Gastrocnemius medialis (tissue), 4 donors: ENCODE measurements around the gene INTS15. TPM values are rescaled to one million over a fixed set of nuclear protein-coding genes. Genes with fewer than 3 reads are reported as not detected.

Experiments
- ATAC-seq, 2 donors: fragments of 150-250 bp; one replicate each; pipeline ENCODE4 v1.9.1; 2016
- DNase-seq, 2 donors: peaks; one replicate each; pipeline ENCODE4 v3.0.0-alpha.2; 2019
- H3K27ac ChIP-seq, 4 donors: fragments of 200-600 bp; sonication (generic); 1 replicate in 1 of 4; 2 replicates in 3 of 4; pipeline ENCODE4 v1.5.1; 2016 to 2018; ENCODE audit warnings: mild to moderate bottlenecking in 2 of 4, moderate library complexity in 1 of 4
- H3K27me3 ChIP-seq, 3 donors: fragments of 200-600 bp; sonication (generic) in 2 of 3; 1 replicate in 1 of 3; 2 replicates in 2 of 3; pipeline versions ENCODE4 v1.5.1 to v1.6.0; 2016 to 2019; ENCODE audit warnings: mild to moderate bottlenecking in 1 of 3, moderate library complexity in 1 of 3
- H3K36me3 ChIP-seq, 2 donors: fragments of 200-600 bp; sonication (generic) in 1 of 2; one replicate each; pipeline ENCODE4 v1.5.1; 2017 to 2018
- H3K4me1 ChIP-seq, 2 donors: fragments of 200-600 bp; sonication (generic) in 1 of 2; one replicate each; pipeline ENCODE4 v1.5.1; 2016 to 2017; ENCODE audit warnings: mild to moderate bottlenecking in 2 of 2
- H3K4me3 ChIP-seq, 4 donors: fragments of 200-600 bp; sonication (generic) in 3 of 4; 1 replicate in 1 of 4; 2 replicates in 3 of 4; pipeline ENCODE4 v1.5.1; 2016 to 2019; ENCODE audit warnings: mild to moderate bottlenecking in 2 of 4
- H3K9me3 ChIP-seq, 3 donors: fragments of 200-600 bp; sonication (generic) in 2 of 3; 1 replicate in 1 of 3; 2 replicates in 2 of 3; pipeline ENCODE4 v1.5.1; 2016 to 2019
- CTCF ChIP-seq, 5 experiments: fragments of 450-650 bp in 3 of 5; fragments of 200-600 bp in 2 of 5; sonication (generic) in 2 of 5; IDR thresholded peaks in 4 of 5; conservative IDR thresholded peaks in 1 of 5; 1 replicate in 4 of 5; 2 replicates in 1 of 5; pipeline ENCODE4 v1.5.1; 2016 to 2019; ENCODE audit warnings: antibody characterized with exemption in 5 of 5, mild to moderate bottlenecking in 3 of 5, moderate library complexity in 3 of 5
- POLR2A ChIP-seq, 2 donors: fragments of 450-650 bp; IDR thresholded peaks; one replicate each; pipeline ENCODE4 v1.6.1; 2017; ENCODE audit warnings: antibody characterized with exemption in 2 of 2, mild to moderate bottlenecking in 2 of 2, moderate library complexity in 2 of 2
- in situ Hi-C, 4 donors: fragments of 200-750 bp; cut with MboI; loops; one replicate each; pipeline versions ENCODE4 v1.15.0 to v1.8.0; 2017; ENCODE audit warnings: low sequenced_read_pairs in 4 of 4
- intact Hi-C: fragments of 100-400 bp; cut with DNase I; formaldehyde crosslinking; loops from one replicate; pipeline ENCODE4 v1.15.1; 2023; ENCODE audit warnings: low total_unique reads
- total RNA-seq, 4 donors: library from RNA; depleted of rRNA; stranded (reverse); fragments of >200 nt; gene quantifications; one replicate each; pipeline versions ENCODE4 v1.1.0 to v1.2.3, GENCODE V29; 2016

Gene INTS15
- total RNA-seq, 4 donors from 2014 or later: 20.1 to 30.4 (median 26.1) TPM

- TF ChIP-seq CTCF (IDR thresholded peaks at IDR 0.05 in 4 of 5, conservative IDR thresholded peaks at IDR 0.05 in 1 of 5) (no peak), POLR2A (IDR thresholded peaks at IDR 0.05) (no peak)
- in situ Hi-C loops: no loop called here
- no peaks in the 10 kb centered on the region for H3K27me3 ChIP-seq
- no peak overlapping the region for H3K4me3 ChIP-seq
- H3K9me3 ChIP-seq: no peaks in the 10 kb centered on the region
- DNase-seq: no peak
- H3K36me3 ChIP-seq: peaks cover 0 to 35% of the 10 kb centered on the region in 2 donors
- no peak for ATAC-seq
- H3K27ac ChIP-seq: no peak overlapping the region
- intact Hi-C loops: no loop called here
- no peaks in the 10 kb centered on the region for H3K4me1 ChIP-seq
Measured at GRCh38 chr7:6654842-6655610, 65.2 kb downstream of the INTS15 start.

- H3K36me3 ChIP-seq: peaks cover 0 to 28% of the 10 kb centered on the region in 2 donors
- no peaks in the 10 kb centered on the region for H3K4me1 ChIP-seq
- in situ Hi-C loops (no loop called here), intact Hi-C loops (no loop called here)
- no peak overlapping the region for H3K4me3 ChIP-seq
- ATAC-seq (no peak), DNase-seq (no peak)
- no peaks in the 10 kb centered on the region for H3K9me3 ChIP-seq
- H3K27me3 ChIP-seq: peaks cover 0 to 4% (median 0%) of the 10 kb centered on the region in 3 donors
- H3K27ac ChIP-seq: no peak overlapping the region
- TF ChIP-seq POLR2A (IDR thresholded peaks at IDR 0.05) (no peak), CTCF (IDR thresholded peaks at IDR 0.05 in 4 of 5, conservative IDR thresholded peaks at IDR 0.05 in 1 of 5) (no peak)
Measured at GRCh38 chr7:6655636-6656385, 66.0 kb downstream of the INTS15 start.

- in situ Hi-C loops (no loop called here), intact Hi-C loops (no loop called here)
- Histone ChIP-seq H3K9me3 (no peaks in the 10 kb centered on the region), H3K36me3 (peaks cover 0 to 24% of the 10 kb centered on the region in 2 donors), H3K4me3 (no peak overlapping the region), H3K27ac (no peak overlapping the region), H3K4me1 (no peaks in the 10 kb centered on the region), H3K27me3 (peaks cover 0 to 4% (median 2%) of the 10 kb centered on the region in 3 donors)
- TF ChIP-seq POLR2A (IDR thresholded peaks at IDR 0.05): no peak
- TF ChIP-seq CTCF (IDR thresholded peaks at IDR 0.05 in 4 of 5, conservative IDR thresholded peaks at IDR 0.05 in 1 of 5): no peak
- ATAC-seq (no peak), DNase-seq (no peak)
Measured at GRCh38 chr7:6656413-6656812, 66.6 kb downstream of the INTS15 start.

Other genes starting within 250 kb of the INTS15 start
- 10 to 100 TPM; 40.3 to 61.1 (median 50.8) TPM for gene FAM220A, start 241.1 kb upstream of the INTS15 start, total RNA-seq
- 100 to 1,000 TPM in 2 of 4 donors, 10 to 100 TPM in 2; 75.2 to 168 (median 111) TPM for gene RAC1, start 215.5 kb upstream of the INTS15 start, total RNA-seq
- 10 to 100 TPM; 11.7 to 24.0 (median 16.1) TPM for gene DAGLB, start 142.1 kb upstream of the INTS15 start, total RNA-seq
- 10 to 100 TPM; 27.5 to 34.2 (median 31.8) TPM for gene KDELR2, start 105.9 kb upstream of the INTS15 start, total RNA-seq
- gene GRID2IP, start 38.6 kb upstream of the INTS15 start, total RNA-seq: under 1 TPM in 1 of 4 donors, not detected in 3; 0.13 TPM
- gene ZDHHC4, start 12.6 kb upstream of the INTS15 start, total RNA-seq: 10 to 100 TPM; 52.7 to 88.6 (median 70.5) TPM
- gene ZNF853, start 25.6 kb downstream of the INTS15 start, total RNA-seq: 10 to 100 TPM in 3 of 4 donors, 1 to 10 TPM in 1; 9.5 to 21.6 (median 13.0) TPM
- 10 to 100 TPM; 11.4 to 19.1 (median 18.1) TPM for gene ZNF316, start 47.3 kb downstream of the INTS15 start, total RNA-seq
- gene ZNF12, start 116.9 kb downstream of the INTS15 start, total RNA-seq: 1 to 10 TPM; 4.5 to 8.9 (median 5.3) TPM
- 1 to 10 TPM in 2 of 4 donors, under 1 TPM in 2; 0.09 to 6.4 (median 1.1) TPM for gene RSPH10B2, start 164.1 kb downstream of the INTS15 start, total RNA-seq
- gene CCZ1B, start 236.3 kb downstream of the INTS15 start, total RNA-seq: 10 to 100 TPM in 2 of 4 donors, 1 to 10 TPM in 2; 7.6 to 23.3 (median 13.2) TPM